ENCODE results near the gene COL18A1. TPM values are rescaled to one million over a fixed set of nuclear protein-coding genes. Genes with fewer than 3 reads are reported as not detected.

The COL18A1 gene
- total and polyA plus RNA-seq, 2 of the 8 experiments (the other 6 are each of a cell fraction or from before 2014, with no cell fraction given), result 145 to 201 TPM

- no peak for DNase-seq (ENCODE audit: low read depth in 1 of 2, low spot score in 2 of 2)
- no peak overlapping the region for H3K4ac ChIP-seq (replicated peaks; ENCODE audit: insufficient read length, low read depth, low read length)
- TF ChIP-seq KDM4A (IDR thresholded peaks at IDR 0.05; ENCODE audit: low read depth, low read length, severe bottlenecking) (no peak), RFX5 (IDR thresholded peaks at IDR 0.05; ENCODE audit: borderline replicate concordance, low read depth, low read length) (no peak), NRF1 (IDR thresholded peaks at IDR 0.05; ENCODE audit: low read depth, low read length) (no peak), ATF2 (IDR thresholded peaks at IDR 0.05; ENCODE audit: low read length) (no peak), GTF2F1 (IDR thresholded peaks at IDR 0.05; ENCODE audit: borderline replicate concordance, low read depth, low read length) (no peak), KDM5A (IDR thresholded peaks at IDR 0.05; ENCODE audit: low read length) (no peak), CREB1 (IDR thresholded peaks at IDR 0.05) (no peak), SP2 (IDR thresholded peaks at IDR 0.05; ENCODE audit: low read length) (no peak), RXRA (IDR thresholded peaks at IDR 0.05; ENCODE audit: insufficient read depth, low read depth, low read length) (no peak), SUZ12 (IDR thresholded peaks at IDR 0.05; ENCODE audit: low read length) (no peak)
Measured at GRCh38 chr21:45525153-45525909, 120.4 kb downstream of the COL18A1 start.

More at GRCh38 chr21:45525153-45525909, 120.4 kb downstream of the COL18A1 start:
- Histone ChIP-seq H3K4me1 (replicated peaks in 1 of 4; ENCODE audit: control insufficient read depth in 3 of 4, insufficient read depth in 4 of 4, low read length in 3 of 4) (no peaks in the 10 kb centered on the region; a peak in 1 of 7 replicates), H4K20me1 (replicated peaks in 1 of 2; ENCODE audit: control insufficient read depth in 1 of 2, insufficient read depth in 2 of 2, low read length in 2 of 2) (peaks cover 6 to 14% of the 10 kb centered on the region in 2 experiments), H3K9ac (replicated peaks in 1 of 4; ENCODE audit: extremely low read depth in 1 of 4, low read depth in 3 of 4, low read length in 3 of 4) (no peak overlapping the region), H2AK5ac (ENCODE audit: low read depth, low read length) (no peak overlapping the region), H3K4me2 (ENCODE audit: insufficient read depth in 1 of 2, low read depth in 2 of 2, low read length in 2 of 2) (no peak overlapping the region), H2AFZ (ENCODE audit: low read length) (no peak overlapping the region), H2BK120ac (replicated peaks; ENCODE audit: low read depth, low read length) (no peak overlapping the region), H3K27ac (ENCODE audit: low read depth, low read length) (no peak overlapping the region), H3K56ac (replicated peaks; ENCODE audit: insufficient read length, low read depth, low read length) (no peak overlapping the region), H3K18ac (ENCODE audit: extremely low read depth, low read length) (no peak overlapping the region), H3K4me3 (ENCODE audit: extremely low read depth in 1 of 4, insufficient read depth in 2 of 4, low read depth in 3 of 4, low read length in 4 of 4) (no peak overlapping the region), H4K5ac (ENCODE audit: insufficient read length, low read depth, low read length) (no peak overlapping the region), H3K23ac (ENCODE audit: insufficient read length) (no peak overlapping the region), H3K79me1 (ENCODE audit: low read depth, low read length) (no peaks in the 10 kb centered on the region; the same call in 1 of the 2 replicates), H4K91ac (replicated peaks; ENCODE audit: insufficient read length, low read length) (no peak overlapping the region), H3K9me3 (ENCODE audit: insufficient read depth in 2 of 2, low read depth in 1 of 2, low read length in 1 of 2) (peaks cover 0 to 3% of the 10 kb centered on the region in 2 experiments; a peak in 1 of 4 replicates), H3K14ac (ENCODE audit: insufficient read length) (no peak overlapping the region), H3K36me3 (ENCODE audit: control insufficient read depth in 2 of 4, insufficient read depth in 4 of 4, low read length in 3 of 4) (peaks cover 9 to 30% (median 17%) of the 10 kb centered on the region in 4 experiments; a peak in 6 of 8 replicates), H2BK15ac (ENCODE audit: low read length) (no peak overlapping the region), H3K27me3 (replicated peaks in 1 of 4; ENCODE audit: control insufficient read depth in 3 of 4, extremely low read depth in 1 of 4, insufficient read depth in 3 of 4, low read length in 3 of 4) (no peaks in the 10 kb centered on the region; a peak in 1 of 7 replicates), H2BK5ac (ENCODE audit: low read depth, low read length) (no peak overlapping the region), H2BK20ac (ENCODE audit: low read length) (no peak overlapping the region), H4K8ac (ENCODE audit: extremely low read depth, insufficient read depth, low read length) (no peak overlapping the region; the same call in 1 of the 2 replicates), H3K23me2 (ENCODE audit: low read depth, low read length) (peaks cover 10% of the 10 kb centered on the region), H3K79me2 (ENCODE audit: control insufficient read depth in 1 of 2, insufficient read depth in 2 of 2, low read length in 2 of 2) (no peaks in the 10 kb centered on the region), H2BK12ac (ENCODE audit: low read depth, low read length) (no peak overlapping the region)
- ChIA-PET CTCF (ENCODE audit: partially characterized antibody) (interaction anchor here (0.6 to 1.4 kb wide), 4 partner anchors 9 to 166 kb away, joined by 3 to 4 read pairs (median 3); no protein-coding TSS in a partner anchor), POLR2A (ENCODE audit: partially characterized antibody) (interaction anchor here (0.9 to 2.3 kb wide), 6 partner anchors 10 to 202 kb away, joined by 3 to 6 read pairs (median 4); no protein-coding TSS in a partner anchor)
- 96% methylated on average over 27 of the region's 29 CpGs; no CpG with 5 or more reads in 1 of the 2 experiments for WGBS, 2 experiments (ENCODE audit: extremely low coverage in 1 of 2, insufficient coverage in 1 of 2, insufficient read length in 1 of 2, insufficient replicate concordance in 2 of 2, low coverage in 1 of 2, low lambda C conversion rate in 2 of 2, missing lambda C conversion rate in 1 of 2)
- no peak for FAIRE-seq

All from H1 (cell line).